Heart left ventricle (tissue), 16 donors: ENCODE measurements around the gene ARID2. TPM values are rescaled to one million over a fixed set of nuclear protein-coding genes. Genes with fewer than 3 reads are reported as not detected.

Experiments used
- ATAC-seq, 4 donors: fragments of 200-7000 bp; cut with Tn5 transposase; one replicate each; pipeline ENCODE4 v1.9.1; 2020 to 2022; ENCODE audit warnings: moderate library complexity in 4 of 4, mild to moderate bottlenecking in 3 of 4, moderate number of reproducible peaks in 1 of 4
- DNase-seq, 5 donors: peaks; one replicate each; pipeline ENCODE4 v3.0.0-alpha.2; 2020
- H3K27ac ChIP-seq, 12 donors: fragments of 200-600 bp; sonication (generic) in 4 of 12; one replicate each; pipeline versions ENCODE4 v1.5.0 to v1.8.0; 2016 to 2022; ENCODE audit warnings: mild to moderate bottlenecking in 2 of 12
- H3K27me3 ChIP-seq, 9 donors: fragments of 200-600 bp; sonication (generic) in 2 of 9; one replicate each; pipeline versions ENCODE4 v1.5.1 to v1.8.0; 2016 to 2022; ENCODE audit warnings: mild to moderate bottlenecking in 3 of 9
- H3K36me3 ChIP-seq, 9 donors: fragments of 200-600 bp; sonication (generic) in 2 of 9; one replicate each; pipeline versions ENCODE4 v1.5.0 to v1.8.0; 2018 to 2022; ENCODE audit warnings: mild to moderate bottlenecking in 2 of 9
- H3K4me1 ChIP-seq, 12 donors: fragments of 200-600 bp; sonication (generic) in 4 of 12; one replicate each; pipeline versions ENCODE4 v1.5.0 to v1.8.0; 2016 to 2022; ENCODE audit warnings: mild to moderate bottlenecking in 3 of 12
- H3K4me3 ChIP-seq, 12 donors: fragments of 200-600 bp; sonication (generic) in 4 of 12; one replicate each; pipeline versions ENCODE4 v1.5.0 to v1.8.0; 2017 to 2022; ENCODE audit warnings: mild to moderate bottlenecking in 9 of 12, moderate library complexity in 4 of 12
- H3K9me3 ChIP-seq, 12 donors: fragments of 200-600 bp; sonication (generic) in 4 of 12; one replicate each; pipeline versions ENCODE4 v1.5.0 to v1.8.0; 2016 to 2022; ENCODE audit warnings: mild to moderate bottlenecking in 1 of 12
- CTCF ChIP-seq, 12 donors: fragments of 200-600 bp; sonication (generic) in 4 of 12; IDR thresholded peaks; one replicate each; pipeline versions ENCODE4 v1.5.0 to v1.8.0; 2018 to 2022; ENCODE audit warnings: antibody characterized with exemption in 12 of 12, mild to moderate bottlenecking in 5 of 12
- POLR2A ChIP-seq, 2 donors: fragments of 450-650 bp; IDR thresholded peaks; one replicate each; pipeline ENCODE4 v1.6.1; 2017; ENCODE audit warnings: antibody characterized with exemption in 2 of 2, mild to moderate bottlenecking in 2 of 2, moderate library complexity in 2 of 2
- WGBS, 4 donors: extraction: QIAGEN DNeasy Blood & Tissue Kit in 2 of 4; methylation state at CpG; one replicate each; pipeline versions ENCODE4 v1.1.5 to v1.1.7; 2013 to 2018; 5-methylcytosine and 5-hydroxymethylcytosine counted together
- intact Hi-C, 10 donors: fragments of 100-400 bp; cut with DNase I; formaldehyde crosslinking; loops; one replicate each; pipeline versions ENCODE4 v1.11.1 to v1.14.2; 2022
- polyA plus RNA-seq, 2 donors: library from polyadenylated mRNA; stranded (reverse); fragments of 200-250 nt; gene quantifications; one replicate each; pipeline ENCODE4 v1.2.3, GENCODE V29; 2013
- total RNA-seq, 9 donors: library from RNA; depleted of rRNA in 2 of 9; stranded (reverse); fragments of >200 nt in 2 of 9; fragmentation: NEBNext Ultra II Directional in 3 of 9; extraction: Animal tissue kit (Norgen Biotek cat#: 25700) in 3 of 9; gene quantifications; one replicate each; pipeline versions ENCODE4 v1.1.0 to v1.2.4, GENCODE V29; 2016 to 2023
- donor health status: ischemic (EF 13 %, LVEDD 7.1; RV severe dilation, severe dysfunction).
- donor health status: healthy with polysubstance abuse.
- donor health status: DM: no; HTN: yes; CAD: no.
- donor health status: DM: no; HTN: no; CAD: no.
- donor health status: ischemic (EF 25% LVEDD 6.9; RV normal size, moderate dysfunction).
- donor health status: ischemic (EF 25% LVEDD 5.7; RV mildly dilated, moderate dysfunction).
- donor health status: healthy.
- donor health status: DM: yes; HTN: yes; CAD: no.
- donor health status: ischemic (EF 35%, LVEDD 5.7; RV mildly dilated, moderate dysfunction).
- donor health status: nonischemic (EF 11% LVEDD 7.7; RV severe dilation, severe dysfunction).
- donor health status: DM: yes; HTN: yes; CAD: no.
- donor health status: PGD.
- donor health status: ischemic (EF 29% LVEDD 5.4; RV normal size, mild dysfunction).
- donor health status: nonischemic (EF 23%, LVEDD 6.1; RV moderate dilation, normal function).

The ARID2 gene
- total and polyA plus RNA-seq, 11 donors, result 5.6 to 22.6 (median 18.4) TPM

GRCh38 chr12:45886685-45887084 is 157.2 kb downstream of the ARID2 start:
- Histone ChIP-seq H3K27me3 (no peaks in the 10 kb centered on the region), H3K9me3 (peaks cover 0 to 12% (median 0%) of the 10 kb centered on the region in 12 donors), H3K4me1 (peaks cover 0 to 4% (median 0%) of the 10 kb centered on the region in 12 donors), H3K27ac (no peak overlapping the region), H3K36me3 (peaks cover 0 to 24% (median 10%) of the 10 kb centered on the region in 9 donors), H3K4me3 (no peak overlapping the region)
- 99 to 100% (median 100%) methylated on average over 1 of the region's 1 CpG for WGBS, 4 donors
- ATAC-seq (no peak), DNase-seq (no peak)
- intact Hi-C loops, result no loop called here
- TF ChIP-seq POLR2A (IDR thresholded peaks at IDR 0.05) (no peak), CTCF (IDR thresholded peaks at IDR 0.05) (no peak)

GRCh38 chr12:45887544-45887943 is 158.0 kb downstream of the ARID2 start:
- Histone ChIP-seq H3K27me3 (no peaks in the 10 kb centered on the region), H3K27ac (no peak overlapping the region), H3K9me3 (peaks cover 0 to 12% (median 0%) of the 10 kb centered on the region in 12 donors), H3K4me3 (no peak overlapping the region), H3K36me3 (peaks cover 0 to 33% (median 19%) of the 10 kb centered on the region in 9 donors), H3K4me1 (peaks cover 0 to 8% (median 0%) of the 10 kb centered on the region in 12 donors)
- ATAC-seq (no peak), DNase-seq (no peak)
- 78 to 82% (median 81%) methylated on average over 5 of the region's 5 CpGs for WGBS, 4 donors
- intact Hi-C loops, result no loop called here
- TF ChIP-seq POLR2A (IDR thresholded peaks at IDR 0.05), result no peak
- no peak for TF ChIP-seq CTCF (IDR thresholded peaks at IDR 0.05)

- H3K4me3 ChIP-seq, result no peak overlapping the region
- ATAC-seq, result no peak
These were observed 160.8 kb downstream of the ARID2 start for GRCh38 chr12:45890276-45890675.

GRCh38 chr12:45893240-45893639 is 163.7 kb downstream of the ARID2 start:
- no peak overlapping the region for H3K4me3 ChIP-seq
- no peak for DNase-seq
- ATAC-seq, result no peak
- intact Hi-C loops, result no loop called here
- H3K4me1 ChIP-seq, result peaks cover 0 to 8% (median 0%) of the 10 kb centered on the region in 12 donors
- TF ChIP-seq POLR2A (IDR thresholded peaks at IDR 0.05) (no peak), CTCF (IDR thresholded peaks at IDR 0.05) (peak in 1 of 12 donors; percentile 7)
- H3K27me3 ChIP-seq, result no peaks in the 10 kb centered on the region
- H3K36me3 ChIP-seq, result peaks cover 0 to 70% (median 62%) of the 10 kb centered on the region in 9 donors
- no peaks in the 10 kb centered on the region for H3K9me3 ChIP-seq
- no peak overlapping the region for H3K27ac ChIP-seq
- whole genome bisulfite sequencing, 4 donors, result 61 to 70% (median 63%) methylated on average over 4 of the region's 4 CpGs

More at GRCh38 chr12:45890276-45890675, 160.8 kb downstream of the ARID2 start:
- Histone ChIP-seq H3K27me3 (no peaks in the 10 kb centered on the region), H3K4me1 (peaks cover 0 to 8% (median 0%) of the 10 kb centered on the region in 12 donors), H3K27ac (no peak overlapping the region), H3K9me3 (peaks cover 0 to 5% (median 0%) of the 10 kb centered on the region in 12 donors), H3K36me3 (peaks cover 0 to 58% (median 44%) of the 10 kb centered on the region in 9 donors)
- 83 to 88% (median 85%) methylated on average over 2 of the region's 2 CpGs for WGBS, 4 donors
- DNase-seq, result no peak
- intact Hi-C loops, result no loop called here
- TF ChIP-seq POLR2A (IDR thresholded peaks at IDR 0.05), result no peak
- TF ChIP-seq CTCF (IDR thresholded peaks at IDR 0.05), result peak in 1 of 12 donors; percentile 12
